GM18951 (cell line): ENCODE data around the gene DGCR2.
"Not testable (repeated sequence)": the region's sequence is repeated elsewhere in the genome, so short reads cannot be mapped to it uniquely, and the experiment has no call there.

Experiments
- POLR2A ChIP-seq: IDR thresholded peaks from 4 replicates; pipeline ENCODE4 v1.6.1; 2011; ENCODE audit warnings: mild to moderate bottlenecking; ENCODE audit not compliant: insufficient read length, insufficient read depth; ENCODE audit errors: extremely low read depth
- in situ Hi-C: fragments of 300-500 bp; cut with MboI; formaldehyde crosslinking; loops from one replicate; pipeline ENCODE4 v1.12.0; 2022; ENCODE audit warnings: low sequenced_read_pairs, mixed read lengths, inconsistent platforms; ENCODE audit not compliant: unreplicated experiment

Gene DGCR2, protein sequence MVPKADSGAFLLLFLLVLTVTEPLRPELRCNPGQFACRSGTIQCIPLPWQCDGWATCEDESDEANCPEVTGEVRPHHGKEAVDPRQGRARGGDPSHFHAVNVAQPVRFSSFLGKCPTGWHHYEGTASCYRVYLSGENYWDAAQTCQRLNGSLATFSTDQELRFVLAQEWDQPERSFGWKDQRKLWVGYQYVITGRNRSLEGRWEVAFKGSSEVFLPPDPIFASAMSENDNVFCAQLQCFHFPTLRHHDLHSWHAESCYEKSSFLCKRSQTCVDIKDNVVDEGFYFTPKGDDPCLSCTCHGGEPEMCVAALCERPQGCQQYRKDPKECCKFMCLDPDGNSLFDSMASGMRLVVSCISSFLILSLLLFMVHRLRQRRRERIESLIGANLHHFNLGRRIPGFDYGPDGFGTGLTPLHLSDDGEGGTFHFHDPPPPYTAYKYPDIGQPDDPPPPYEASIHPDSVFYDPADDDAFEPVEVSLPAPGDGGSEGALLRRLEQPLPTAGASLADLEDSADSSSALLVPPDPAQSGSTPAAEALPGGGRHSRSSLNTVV

DNA sequence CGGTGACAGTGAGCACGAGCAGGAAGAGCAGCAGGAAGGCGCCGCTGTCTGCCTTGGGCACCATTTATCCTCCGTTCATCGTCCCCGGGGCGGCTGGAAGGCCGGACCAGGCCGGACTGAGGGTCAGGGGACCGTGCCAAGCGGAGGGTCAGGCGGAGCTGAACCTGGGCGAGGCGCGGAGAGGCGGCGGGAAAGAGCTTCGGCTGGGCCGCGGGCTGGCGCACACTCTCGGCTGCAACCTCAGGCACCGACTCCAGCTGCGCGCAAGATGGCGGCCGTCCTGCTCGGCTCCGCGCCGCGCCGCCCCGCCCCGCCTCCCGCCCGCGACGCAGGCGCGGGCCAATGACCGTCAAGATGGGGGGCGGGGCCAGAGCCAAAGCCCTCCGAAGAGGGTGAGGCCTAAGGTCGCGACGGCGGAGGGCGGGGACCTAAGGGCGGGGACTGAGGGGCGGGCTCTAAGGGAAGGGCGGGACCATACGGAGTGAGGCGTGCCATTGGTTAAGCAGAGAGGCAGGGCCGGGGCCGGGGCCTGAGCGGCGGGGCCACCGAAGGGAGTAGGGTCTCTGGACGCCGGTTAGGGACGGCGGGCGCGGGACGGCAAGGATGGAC, at the start of gene DGCR2:
DGCR2 (minus strand) TSS at position 270 of the 609 bp plus-strand sequence; CDS start at position 64, 206 bp downstream.
- in situ Hi-C loops: no loop called here
- peak; percentile 87 for TF ChIP-seq POLR2A

DNA sequence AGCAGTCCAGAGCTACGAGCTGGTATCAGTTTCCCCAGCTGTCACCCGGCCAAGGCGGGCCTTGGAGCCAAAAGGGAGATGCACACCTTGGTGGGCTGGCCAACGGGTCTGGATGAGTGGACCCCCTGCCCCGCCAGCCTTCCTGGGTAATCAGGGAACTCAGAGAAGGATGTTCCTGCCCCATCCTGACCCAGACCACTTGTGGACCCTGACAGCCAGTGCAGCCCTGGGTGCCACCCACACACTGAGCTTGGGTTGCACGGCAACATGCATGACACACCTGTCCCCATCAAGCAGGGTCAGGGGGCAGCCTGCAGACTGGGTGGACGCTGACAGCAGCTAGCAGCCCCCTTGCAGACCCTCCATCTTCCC, 47.7 kb upstream of the DGCR2 start:
- TF ChIP-seq POLR2A: no peak

DNA sequence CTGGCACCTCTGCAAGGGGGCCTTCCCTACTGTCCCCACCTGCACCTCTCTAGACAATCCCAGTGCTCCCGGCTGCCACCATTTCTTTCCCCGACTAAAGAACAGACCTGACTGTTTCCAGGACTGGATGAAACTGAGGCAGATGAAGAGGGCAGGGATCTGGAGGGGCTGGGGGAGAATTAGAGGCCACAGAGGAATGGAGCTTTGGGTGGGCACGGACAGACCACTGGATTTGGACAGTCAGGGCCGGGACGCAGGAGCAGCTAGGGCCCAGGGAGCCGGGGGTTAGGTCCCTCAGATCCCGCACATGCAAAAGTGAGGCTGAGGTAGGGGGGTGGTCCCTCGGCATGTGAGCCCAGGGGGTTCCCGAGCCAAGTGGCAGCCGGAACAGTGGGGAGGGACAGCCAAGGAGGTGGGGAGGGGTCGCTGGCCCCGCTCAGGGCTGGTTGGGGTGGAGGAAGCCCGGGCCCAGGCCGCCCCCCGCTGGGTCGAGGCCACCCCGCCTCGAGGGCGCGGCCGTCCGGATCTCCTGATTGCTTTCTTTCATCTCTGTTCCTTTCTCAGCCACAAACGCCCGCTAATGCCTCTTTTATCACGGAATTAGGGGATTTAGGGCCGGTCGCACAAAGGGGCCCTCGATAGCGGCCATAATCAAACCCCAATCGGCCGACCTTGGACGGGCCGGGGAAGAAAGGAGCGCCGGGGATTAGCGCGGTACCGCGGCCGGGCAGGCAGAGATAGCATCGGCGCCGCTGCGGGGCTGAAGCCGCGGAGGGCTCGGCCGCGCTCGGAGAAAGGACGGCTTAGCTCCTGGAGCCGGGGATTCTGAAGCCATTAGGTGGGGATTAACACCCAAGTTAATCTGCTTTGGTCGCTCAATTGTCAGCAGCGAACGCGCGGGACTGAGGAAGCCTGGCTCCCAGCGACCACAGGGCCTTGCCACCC, 47.1 kb upstream of the DGCR2 start:
- in situ Hi-C loops: no loop called here
- no peak for TF ChIP-seq POLR2A

More for the DNA sequence above, 47.7 kb upstream of the DGCR2 start:
- in situ Hi-C loops: no loop called here

DNA sequence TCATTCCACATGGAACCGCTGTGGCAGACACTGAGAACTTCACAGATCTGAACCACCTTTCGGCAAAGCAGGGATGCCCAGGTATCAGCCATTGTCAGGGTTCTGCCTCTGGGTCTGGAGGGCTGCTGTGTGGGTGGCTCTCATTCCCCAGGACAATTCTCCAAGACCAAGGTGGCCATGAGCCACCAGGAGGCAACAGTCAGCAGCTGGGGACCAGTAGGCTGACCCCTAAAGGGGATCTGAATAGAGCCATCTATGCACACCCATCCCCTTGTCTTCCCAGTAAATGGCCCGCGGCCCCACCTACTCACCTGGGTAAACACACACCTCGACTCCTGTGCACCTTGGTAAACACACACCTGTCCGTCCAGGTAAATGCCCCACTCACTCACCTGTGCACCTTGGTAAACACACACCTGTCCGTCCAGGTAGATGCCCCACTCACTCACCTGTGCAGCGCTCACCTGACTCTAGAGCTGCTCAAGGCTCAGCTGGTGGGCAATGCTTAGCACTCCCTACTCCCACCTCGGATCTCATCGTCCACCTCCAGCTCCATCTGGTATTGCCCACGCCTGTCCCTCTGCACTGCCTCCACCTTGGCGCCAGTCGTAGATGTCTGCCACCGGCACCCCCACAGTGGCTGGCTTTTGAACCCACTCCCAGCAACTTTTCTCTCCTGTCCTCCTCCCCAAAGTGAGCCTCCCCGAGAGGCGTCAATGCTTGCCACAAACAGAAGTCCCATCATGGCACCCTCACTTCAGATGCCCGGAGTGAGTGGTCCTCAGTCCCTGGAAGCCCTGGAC, 46.1 kb upstream of the DGCR2 start:
- in situ Hi-C loops: no loop called here
- no peak for TF ChIP-seq POLR2A

DNA sequence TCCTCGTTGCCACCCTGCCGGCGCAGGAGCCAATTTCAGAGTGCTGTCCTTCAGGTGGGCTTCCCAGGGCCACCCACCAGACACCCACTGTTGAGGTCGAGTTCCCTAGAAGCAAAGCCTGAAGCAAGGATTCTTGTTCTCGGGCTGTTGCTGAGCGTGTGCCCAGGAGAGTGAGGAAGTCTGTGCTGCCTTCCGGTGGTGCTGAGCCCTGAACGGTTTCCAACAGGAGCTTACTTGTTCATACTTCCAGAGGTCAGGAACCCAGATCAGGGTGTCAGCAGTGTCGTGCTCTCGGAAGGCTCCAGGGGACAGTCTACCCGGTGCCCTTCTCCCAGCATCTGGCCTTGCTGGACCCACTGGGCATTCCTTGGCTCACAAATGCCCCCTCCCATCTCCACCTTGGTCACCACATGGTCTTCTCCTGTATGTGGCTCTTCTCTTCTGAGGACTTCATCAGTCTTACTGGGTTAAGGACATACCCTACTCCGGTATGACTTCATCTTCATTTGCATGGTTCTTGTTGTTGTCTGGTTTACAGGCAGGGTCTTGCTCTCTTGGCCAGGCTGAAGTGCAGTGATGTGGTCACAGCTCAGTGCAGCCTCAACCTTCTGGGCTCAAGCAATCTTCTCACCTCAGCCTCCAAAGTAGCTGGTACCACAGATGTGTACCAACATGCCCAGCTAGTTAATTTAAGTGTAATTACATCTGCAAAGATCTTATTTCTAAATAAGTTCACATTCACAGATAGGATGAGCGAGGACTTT, 45.1 kb upstream of the DGCR2 start:
- in situ Hi-C loops: no loop called here
- no peak for TF ChIP-seq POLR2A

DNA sequence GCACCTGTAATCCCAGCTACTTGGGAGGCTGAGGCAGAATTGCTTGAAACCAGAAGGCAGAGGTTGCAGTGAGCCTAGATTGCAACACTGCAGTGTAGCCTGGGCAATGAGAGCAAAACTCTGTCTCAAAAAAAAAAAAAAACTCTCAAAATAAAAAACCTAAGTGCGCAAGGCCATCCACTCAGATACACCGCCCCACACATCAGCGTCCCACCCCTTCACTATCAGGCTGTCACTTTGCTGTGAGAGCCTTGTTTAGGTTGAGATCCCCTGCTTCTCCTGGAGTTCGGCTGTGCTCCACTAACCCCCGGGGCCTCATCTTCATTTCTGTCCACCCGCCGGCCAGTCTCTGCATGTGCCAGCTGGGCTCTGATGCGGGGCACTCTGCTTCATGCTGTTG, 44.2 kb upstream of the DGCR2 start:
- in situ Hi-C loops: no loop called here

DNA sequence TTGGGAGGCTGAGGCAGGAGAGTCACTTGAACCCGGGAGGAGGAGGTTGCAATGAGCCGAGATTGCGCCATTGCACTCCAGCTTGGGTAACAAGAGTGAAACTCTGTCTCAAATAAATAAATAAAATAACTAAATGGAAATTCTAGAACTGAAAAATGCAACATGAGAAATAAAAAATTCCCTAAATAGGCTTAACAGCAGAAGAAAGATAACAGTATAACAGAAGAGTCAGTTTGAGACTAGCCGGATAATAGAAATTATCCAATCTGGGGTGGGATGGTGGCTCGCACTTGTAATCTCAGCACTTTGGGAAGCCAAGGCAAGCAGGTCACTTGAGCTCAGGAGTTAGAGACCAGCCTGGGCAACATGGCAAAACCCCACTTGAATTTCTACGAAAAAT, 42.2 kb upstream of the DGCR2 start:
- in situ Hi-C loops: no loop called here
- no peak for TF ChIP-seq POLR2A

More for the DNA sequence above, 44.2 kb upstream of the DGCR2 start:
- no peak for TF ChIP-seq POLR2A

DNA sequence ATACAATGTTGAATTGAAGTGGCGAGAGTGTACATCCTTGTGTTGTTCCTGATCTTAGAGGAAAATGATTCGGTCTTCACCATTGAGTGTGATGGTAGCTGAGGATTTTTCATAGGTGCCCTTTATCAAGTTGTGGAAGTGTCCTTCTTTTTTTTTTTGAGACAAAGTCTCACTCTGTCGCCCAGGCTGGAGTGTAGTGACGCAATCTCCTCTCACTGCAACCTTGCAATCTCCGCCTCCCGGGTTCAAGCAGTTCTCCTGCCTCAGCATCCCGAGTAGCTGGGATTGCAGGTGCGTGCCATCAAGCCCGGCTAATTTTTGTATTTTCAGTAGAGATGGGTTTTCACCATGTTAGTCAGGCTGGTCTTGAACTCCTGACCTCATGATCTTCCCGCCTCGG, 36.4 kb upstream of the DGCR2 start:
- in situ Hi-C loops: not testable (repeated sequence)

DNA sequence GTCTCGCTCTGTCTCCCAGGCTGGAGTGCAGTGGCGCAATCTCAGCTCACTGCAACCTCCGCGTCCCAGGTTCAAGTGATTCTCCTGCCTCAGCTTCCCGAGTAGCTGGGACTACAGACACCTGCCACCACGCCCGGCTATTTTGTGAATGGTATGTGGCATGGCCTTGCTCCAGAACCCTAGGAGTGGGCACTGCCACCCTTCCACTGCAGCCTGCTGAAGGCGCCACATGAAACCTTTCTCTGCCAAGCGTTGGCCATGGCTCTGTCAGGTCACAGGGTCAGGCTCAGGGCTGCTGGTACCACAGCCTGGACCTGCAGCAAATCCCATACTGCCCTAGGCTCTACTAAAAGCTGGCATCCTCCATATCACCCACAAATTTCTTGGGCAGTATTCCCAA, 33.9 kb upstream of the DGCR2 start:
- in situ Hi-C loops: not testable (repeated sequence)

DNA sequence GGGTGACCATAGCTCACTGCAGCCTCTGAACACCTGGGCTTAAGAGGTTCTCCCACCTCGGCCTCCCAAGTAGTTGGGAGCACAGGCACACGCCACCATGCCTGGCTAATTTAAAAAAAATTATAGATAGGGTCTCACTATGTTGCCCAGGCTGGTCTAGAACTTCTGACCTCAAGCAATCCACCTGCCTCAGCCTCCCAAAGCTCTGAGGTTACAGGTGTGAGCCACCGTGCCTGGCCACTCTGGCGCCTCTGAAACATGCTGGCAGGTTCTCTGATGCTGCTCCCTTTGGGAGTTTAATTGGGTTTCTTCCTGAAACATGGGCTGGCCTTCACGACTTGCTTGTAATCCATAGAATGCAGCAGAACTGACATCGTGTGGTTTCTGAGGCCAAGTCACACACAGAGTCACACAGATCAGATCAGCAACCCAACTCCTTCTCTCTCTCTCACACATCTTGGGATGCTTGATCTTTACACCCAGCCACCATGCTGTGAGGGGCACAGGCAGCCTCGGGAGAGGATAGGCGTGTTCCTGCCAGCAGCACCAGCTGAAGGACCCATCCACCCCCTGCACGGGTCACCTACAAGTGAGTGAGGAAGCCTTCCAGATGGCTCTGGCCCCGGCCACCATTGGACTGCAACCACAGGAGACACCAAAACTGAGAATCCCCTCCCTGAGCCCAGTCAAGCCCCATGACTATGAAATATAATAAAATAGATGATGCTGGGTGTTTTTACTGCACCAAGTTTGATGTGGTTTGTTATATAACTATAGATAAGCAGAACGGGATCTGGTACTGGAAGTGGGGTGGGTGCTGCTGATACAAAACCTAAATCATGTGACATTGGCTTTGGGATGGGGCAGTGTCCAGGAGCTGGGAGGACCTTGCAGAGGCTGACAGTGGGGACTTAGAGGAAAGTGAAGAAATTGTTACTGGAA, 31.0 kb upstream of the DGCR2 start:
- in situ Hi-C loops: no loop called here
- no peak for TF ChIP-seq POLR2A
